GM06990 (cell line): ENCODE measurements around the gene STARD9.

ENCODE experiments used
- DNase-seq: peaks from one replicate; pipeline ENCODE4 v3.0.0-alpha.2; 2011; ENCODE audit not compliant: insufficient read length; ENCODE audit errors: extremely low read depth
- H3K27me3 ChIP-seq: replicated peaks from 2 replicates; pipeline ENCODE4 v1.6.0; 2011; ENCODE audit warnings: low read length; ENCODE audit not compliant: control insufficient read depth, insufficient read depth
- H3K36me3 ChIP-seq: 2 replicates; pipeline ENCODE4 v1.5.1; 2011; ENCODE audit warnings: low read length; ENCODE audit not compliant: control insufficient read depth, insufficient read depth
- H3K4me3 ChIP-seq: replicated peaks from 2 replicates; pipeline ENCODE4 v1.5.1; 2011; ENCODE audit warnings: low read depth, mild to moderate bottlenecking, control low read depth, low read length
- CTCF ChIP-seq: IDR thresholded peaks from 2 replicates; pipeline ENCODE4 v1.5.1; 2011; ENCODE audit warnings: low read length, control low read depth, mild to moderate bottlenecking, inconsistent platforms; ENCODE audit not compliant: insufficient read depth, poor library complexity, severe bottlenecking

STARD9 gene

GRCh38 chr15:42604894-42605744 lies 29.7 kb downstream of the STARD9 start:
- TF ChIP-seq CTCF = no peak
- Histone ChIP-seq H3K36me3 (no peaks in the 10 kb centered on the region; the same call in 1 of the 2 replicates), H3K27me3 (no peaks in the 10 kb centered on the region), H3K4me3 (no peak overlapping the region)
- DNase-seq = peak; percentile 80

- Histone ChIP-seq H3K4me3 (no peak overlapping the region), H3K36me3 (no peaks in the 10 kb centered on the region), H3K27me3 (no peaks in the 10 kb centered on the region)
- no peak for DNase-seq
- no peak for TF ChIP-seq CTCF
Observed at GRCh38 chr15:42605796-42606195, 30.4 kb downstream of the STARD9 start.

GRCh38 chr15:42608110-42608531 lies 32.7 kb downstream of the STARD9 start:
- H3K4me3 ChIP-seq = no peak overlapping the region
- no peak for TF ChIP-seq CTCF
- peak; percentile 50 for DNase-seq
- no peaks in the 10 kb centered on the region for H3K27me3 ChIP-seq
- H3K36me3 ChIP-seq = no peaks in the 10 kb centered on the region

GRCh38 chr15:42608752-42609488 lies 33.5 kb downstream of the STARD9 start:
- no peak for TF ChIP-seq CTCF
- Histone ChIP-seq H3K36me3 (no peaks in the 10 kb centered on the region), H3K27me3 (no peaks in the 10 kb centered on the region), H3K4me3 (no peak overlapping the region)
- no peak for DNase-seq

- TF ChIP-seq CTCF = no peak
- Histone ChIP-seq H3K4me3 (no peak overlapping the region), H3K36me3 (no peaks in the 10 kb centered on the region), H3K27me3 (no peaks in the 10 kb centered on the region)
- no peak for DNase-seq
Observed at GRCh38 chr15:42611532-42611931, 36.1 kb downstream of the STARD9 start.
